ENCODE data around the gene C5AR1.
"Not testable (repeated sequence)": the region's sequence is repeated elsewhere in the genome, so short reads cannot be mapped to it uniquely, and the experiment has no call there.

DNA sequence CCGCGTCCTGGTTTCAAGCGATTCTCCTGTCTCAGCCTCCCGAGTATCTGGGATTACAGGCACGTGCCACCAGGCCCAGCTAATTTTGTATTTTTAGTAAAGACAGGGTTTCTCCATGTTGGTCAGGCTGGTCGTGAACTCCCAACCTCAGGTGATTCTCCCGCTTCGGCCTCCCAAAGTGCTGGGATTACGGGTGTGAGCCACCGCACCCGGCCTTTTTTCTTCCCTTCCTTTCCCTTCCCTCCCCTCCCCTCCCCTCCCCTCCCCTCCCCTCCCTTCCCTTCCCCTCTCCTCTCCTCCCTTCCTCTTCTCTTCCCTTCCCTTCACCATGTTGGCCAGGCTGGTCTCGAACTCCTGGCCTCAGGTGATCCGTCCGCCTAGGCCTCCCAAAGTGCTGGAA, 8.8 kb upstream of the C5AR1 start:
- not testable (repeated sequence) for TF ChIP-seq CTCF (conservative IDR thresholded peaks at IDR 0.05; ENCODE audit: low read depth, low read length); EZH2 (IDR thresholded peaks at IDR 0.05; ENCODE audit: borderline replicate concordance, low read depth, low read length, poor library complexity, severe bottlenecking)
